Neutrophil (primary cell): ENCODE measurements around the gene DVL1.
A peak's percentile ranks its signal among the peaks of the same experiment; 100 is the strongest.

ENCODE experiments used
- H3K27ac ChIP-seq: fragments of 200-600 bp; sonication (generic); 2 replicates; pipeline ENCODE4 v1.5.1; 2016; ENCODE audit warnings: mild to moderate bottlenecking, moderate library complexity
- H3K27me3 ChIP-seq: fragments of 200-600 bp; sonication (generic); 2 replicates; pipeline ENCODE4 v1.6.0; 2016; ENCODE audit warnings: mild to moderate bottlenecking
- H3K36me3 ChIP-seq: fragments of 200-600 bp; sonication (generic); 2 replicates; pipeline ENCODE4 v1.5.1; 2017
- H3K4me1 ChIP-seq, 2 experiments: fragments of 200-600 bp in 1 of 2; sonication (generic) in 1 of 2; 1 replicate in 1 of 2; 2 replicates in 1 of 2; pipeline versions ENCODE4 v1.5.1 to v1.6.1; 2013 to 2016; ENCODE audit warnings: low read depth in 1 of 2, low read length in 1 of 2, mild to moderate bottlenecking in 1 of 2, moderate library complexity in 1 of 2; ENCODE audit not compliant: control insufficient read depth in 1 of 2, insufficient read depth in 1 of 2
- H3K4me3 ChIP-seq, 2 experiments: fragments of 200-600 bp in 1 of 2; sonication (generic) in 1 of 2; 1 replicate in 1 of 2; 2 replicates in 1 of 2; pipeline ENCODE4 v1.5.1; 2013 to 2016; ENCODE audit warnings: low read depth in 1 of 2, low read length in 1 of 2, mild to moderate bottlenecking in 1 of 2, moderate library complexity in 1 of 2
- H3K9me3 ChIP-seq: fragments of 200-600 bp; sonication (generic); 2 replicates; pipeline ENCODE4 v1.5.1; 2016
- CTCF ChIP-seq: fragments of 200-600 bp; sonication (generic); IDR thresholded peaks from 2 replicates; pipeline ENCODE4 v1.5.1; 2016; ENCODE audit warnings: antibody characterized with exemption

DVL1 gene

GRCh38 chr1:1309251-1310108, 39.7 kb downstream of the DVL1 start:
- TF ChIP-seq CTCF = no peak
- H3K27me3 ChIP-seq = peaks cover 4% of the 10 kb centered on the region
- H3K27ac ChIP-seq = peak overlapping the region; percentile 99
- no peaks in the 10 kb centered on the region for H3K9me3 ChIP-seq
- peaks cover 37 to 42% of the 10 kb centered on the region in 2 experiments for H3K4me1 ChIP-seq
- H3K36me3 ChIP-seq = peaks cover 47% of the 10 kb centered on the region
- peak overlapping the region; percentile 82 to 98 for H3K4me3 ChIP-seq

GRCh38 chr1:1308756-1309250, 40.4 kb downstream of the DVL1 start:
- Histone ChIP-seq H3K4me1 (peaks cover 37 to 43% of the 10 kb centered on the region in 2 experiments), H3K4me3 (peak overlapping the region; percentile 82 to 98), H3K36me3 (peaks cover 40% of the 10 kb centered on the region), H3K27ac (peak overlapping the region; percentile 99), H3K27me3 (peaks cover 4% of the 10 kb centered on the region), H3K9me3 (no peaks in the 10 kb centered on the region)
- TF ChIP-seq CTCF = no peak

GRCh38 chr1:1307923-1308755, 41.1 kb downstream of the DVL1 start, which contains the start of the genes ACAP3 and PUSL1:
Gene ACAP3 (minus strand): TSS chr1:1307930. CDS start chr1:1307815, 115 bp downstream.
Gene PUSL1 (plus strand): TSS chr1:1308597. CDS start chr1:1308644, 47 bp downstream.
- H3K4me1 ChIP-seq = peaks cover 37 to 43% of the 10 kb centered on the region in 2 experiments
- H3K9me3 ChIP-seq = no peaks in the 10 kb centered on the region
- H3K4me3 ChIP-seq = peak within 1 kb of the TSS; percentile 82 to 98
- H3K36me3 ChIP-seq = peaks cover 33% of the 10 kb centered on the region
- H3K27ac ChIP-seq = peak within 1 kb of the TSS; percentile 99
- H3K27me3 ChIP-seq = peaks cover 4% of the 10 kb centered on the region
- TF ChIP-seq CTCF = no peak

- Histone ChIP-seq H3K4me3 (peak overlapping the region; percentile 82 to 98), H3K9me3 (no peaks in the 10 kb centered on the region), H3K27ac (peak overlapping the region; percentile 99), H3K36me3 (peaks cover 26% of the 10 kb centered on the region), H3K4me1 (peaks cover 37 to 43% of the 10 kb centered on the region in 2 experiments), H3K27me3 (peaks cover 4% of the 10 kb centered on the region)
- no peak for TF ChIP-seq CTCF
Measured at GRCh38 chr1:1307261-1307922, 41.8 kb downstream of the DVL1 start.

- no peak for TF ChIP-seq CTCF
- Histone ChIP-seq H3K9me3 (no peaks in the 10 kb centered on the region), H3K36me3 (peaks cover 20% of the 10 kb centered on the region), H3K4me1 (peaks cover 37 to 43% of the 10 kb centered on the region in 2 experiments), H3K4me3 (peak overlapping the region; percentile 82 to 98), H3K27me3 (peaks cover 4% of the 10 kb centered on the region), H3K27ac (peak overlapping the region; percentile 99)
Measured at GRCh38 chr1:1306661-1307260, 42.5 kb downstream of the DVL1 start.
